HTR-8/SVneo (cell line): ENCODE data around the gene HIF1A.
A peak's percentile ranks its signal among the peaks of the same experiment; 100 is the strongest.

Experiments used
- DNase-seq: peaks from one replicate; pipeline ENCODE4 v3.0.0; 2011; ENCODE audit warnings: low spot score, mixed read lengths; ENCODE audit not compliant: insufficient read length
- FAIRE-seq: peaks from 2 replicates; lab custom pipeline; 2011; peaks lifted over from hg19 to GRCh38; lab: Jason Lieb, UNC

Gene HIF1A

GRCh38 chr14:61671082-61671481, 24.2 kb upstream of the HIF1A start:
- DNase-seq (no peak), FAIRE-seq (peak; percentile 97)

GRCh38 chr14:61672796-61673195, 22.5 kb upstream of the HIF1A start:
- DNase-seq (no peak), FAIRE-seq (peak; percentile 89)

GRCh38 chr14:61673305-61673704, 22.0 kb upstream of the HIF1A start:
- FAIRE-seq (no peak), DNase-seq (no peak)

GRCh38 chr14:61675291-61675690, 20.0 kb upstream of the HIF1A start:
- FAIRE-seq (peak; percentile 97), DNase-seq (no peak)

GRCh38 chr14:61677479-61677878, 17.8 kb upstream of the HIF1A start:
- no peak for DNase-seq
- FAIRE-seq: no peak

- DNase-seq (no peak), FAIRE-seq (peak; percentile 99)
Observed at GRCh38 chr14:61678975-61679374, 16.3 kb upstream of the HIF1A start.

GRCh38 chr14:61681413-61681812, 13.9 kb upstream of the HIF1A start:
- FAIRE-seq: no peak
- DNase-seq: no peak

GRCh38 chr14:61683108-61683507, 12.2 kb upstream of the HIF1A start:
- FAIRE-seq: peak; percentile 95
- no peak for DNase-seq

GRCh38 chr14:61690039-61690438, 5.3 kb upstream of the HIF1A start:
- no peak for DNase-seq
- peak; percentile 94 for FAIRE-seq

GRCh38 chr14:61690982-61691381, 4.3 kb upstream of the HIF1A start:
- DNase-seq (no peak), FAIRE-seq (no peak)

GRCh38 chr14:61691495-61691894, 3.8 kb upstream of the HIF1A start:
- FAIRE-seq: no peak
- DNase-seq: no peak

GRCh38 chr14:61694039-61694438, 1.3 kb upstream of the HIF1A start:
- FAIRE-seq: no peak
- no peak for DNase-seq

GRCh38 chr14:61695695-61696527, 598 bp downstream of the HIF1A start:
- FAIRE-seq: no peak
- DNase-seq: peak; percentile 77

GRCh38 chr14:61696753-61697318, 1.5 kb downstream of the HIF1A start:
- no peak for FAIRE-seq
- DNase-seq: no peak

GRCh38 chr14:61698206-61698980, 3.1 kb downstream of the HIF1A start:
- DNase-seq (no peak), FAIRE-seq (no peak)

GRCh38 chr14:61699027-61699426, 3.7 kb downstream of the HIF1A start:
- DNase-seq (no peak), FAIRE-seq (peak; percentile 97)

- DNase-seq (no peak), FAIRE-seq (peak; percentile 97)
Observed at GRCh38 chr14:61700104-61700886, 5.0 kb downstream of the HIF1A start.

- DNase-seq (no peak), FAIRE-seq (no peak)
Observed at GRCh38 chr14:61701946-61702345, 6.6 kb downstream of the HIF1A start.

GRCh38 chr14:61703342-61704129, 8.2 kb downstream of the HIF1A start:
- no peak for DNase-seq
- FAIRE-seq: no peak

GRCh38 chr14:61704554-61704953, 9.2 kb downstream of the HIF1A start:
- FAIRE-seq (peak; percentile 99), DNase-seq (no peak)
